GM18508 (cell line): ENCODE data around the gene EIF5B.
"Not testable (repeated sequence)": the region's sequence is repeated elsewhere in the genome, so short reads cannot be mapped to it uniquely, and the experiment has no call there.

Experiments
- ATAC-seq: cut with Tn5 transposase; IDR thresholded peaks from one replicate; pipeline ENCODE4 v1.9.1; 2021; ENCODE audit warnings: moderate number of reproducible peaks; ENCODE audit not compliant: insufficient read depth, unreplicated experiment

Gene EIF5B

DNA sequence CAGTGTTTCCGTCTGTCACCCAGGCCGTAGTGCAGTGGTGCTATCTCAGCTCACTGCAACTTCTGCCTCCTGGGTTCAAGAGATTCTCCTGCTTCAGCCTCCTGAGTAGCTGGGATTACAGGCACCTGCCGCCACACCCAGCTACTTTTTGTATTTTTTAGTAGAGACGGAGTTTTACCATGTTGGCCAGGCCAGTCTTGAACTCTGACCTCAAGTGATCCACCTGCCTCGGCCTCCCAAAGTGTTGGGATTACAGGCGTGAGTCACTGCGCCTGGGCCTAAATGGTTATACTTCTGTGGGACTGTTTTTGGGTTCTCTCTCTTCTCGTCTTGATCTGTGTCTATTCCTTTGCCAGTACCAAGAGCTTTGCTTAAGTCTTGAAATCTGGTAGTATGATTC lies 17.6 kb downstream of the EIF5B start:
- not testable (repeated sequence) for ATAC-seq

DNA sequence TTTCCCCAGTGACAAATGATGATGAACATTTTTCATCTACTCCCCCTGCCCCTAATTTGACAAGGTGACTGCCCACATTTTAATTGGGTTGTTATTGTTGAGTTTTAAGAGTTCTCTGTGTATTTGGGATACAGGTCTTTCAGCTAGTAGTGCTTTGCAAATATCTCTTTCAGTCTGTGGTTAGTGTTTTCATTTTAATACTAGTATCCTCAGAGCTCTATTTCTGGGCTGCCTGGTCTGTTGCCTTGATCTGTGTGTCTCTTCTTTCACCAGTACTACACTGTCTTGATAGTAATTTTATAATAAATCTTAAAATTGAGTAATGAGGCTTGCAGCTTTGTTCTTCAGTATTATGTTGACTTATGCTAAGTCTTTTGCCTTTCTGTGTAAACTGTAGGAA lies 19.7 kb downstream of the EIF5B start:
- no peak for ATAC-seq

DNA sequence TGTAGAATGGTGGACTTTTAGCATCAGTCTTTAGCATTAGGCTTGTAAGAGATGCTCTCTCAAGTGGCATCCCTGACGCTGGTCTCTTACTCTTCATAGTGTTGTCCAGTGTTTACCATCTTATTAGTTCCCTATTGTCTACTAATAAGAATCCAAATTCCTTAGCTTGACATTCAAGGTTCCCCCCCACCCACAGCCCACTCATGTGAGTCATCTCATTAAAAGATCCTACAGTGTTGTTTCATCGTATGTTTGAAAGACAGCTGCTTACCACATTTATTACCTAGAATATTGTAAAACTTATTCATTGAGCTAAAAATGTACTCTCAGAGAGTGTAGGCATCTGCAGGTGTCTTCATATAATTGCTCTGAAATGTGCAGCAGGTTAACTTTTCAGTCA lies 28.5 kb downstream of the EIF5B start:
- no peak for ATAC-seq

DNA sequence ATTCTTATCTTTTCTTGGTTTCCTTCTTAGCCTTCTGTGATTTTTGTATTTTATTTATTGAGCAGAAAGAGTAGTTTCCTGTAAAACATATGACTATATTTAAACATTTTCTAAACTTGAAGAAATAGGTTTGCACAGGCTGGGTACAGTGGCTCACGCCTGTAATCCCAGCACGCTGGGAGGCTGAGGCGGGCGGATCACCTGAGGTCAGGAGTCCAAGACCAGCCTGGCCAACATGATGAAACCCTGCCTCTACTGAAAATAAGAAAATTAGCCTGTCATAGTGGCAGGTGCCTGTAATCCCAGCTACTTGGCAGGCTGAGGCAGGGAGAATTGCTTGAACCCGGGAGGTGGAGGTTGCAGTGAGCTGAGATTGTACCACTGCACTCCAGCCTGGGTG lies 31.7 kb downstream of the EIF5B start:
- ATAC-seq = not testable (repeated sequence)

DNA sequence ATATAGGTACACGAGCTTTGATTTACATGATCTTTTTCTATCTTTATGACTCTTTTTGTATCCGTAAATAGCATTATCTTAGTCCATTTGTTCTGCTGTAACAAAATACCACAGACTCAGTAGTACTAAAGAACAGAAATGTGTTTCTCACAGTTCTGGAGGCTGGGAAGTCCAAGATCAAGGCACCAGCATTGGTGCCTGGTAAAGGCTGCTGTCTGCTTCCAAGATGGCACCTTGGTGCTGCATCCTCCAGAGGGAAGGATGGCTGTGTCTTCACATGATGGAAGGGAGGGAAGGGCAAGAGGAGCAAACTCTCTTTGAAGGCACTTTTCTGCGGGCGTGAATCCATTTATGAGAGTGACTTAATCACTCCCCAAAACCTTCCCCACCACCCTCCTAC lies 36.0 kb downstream of the EIF5B start:
- ATAC-seq = no peak

DNA sequence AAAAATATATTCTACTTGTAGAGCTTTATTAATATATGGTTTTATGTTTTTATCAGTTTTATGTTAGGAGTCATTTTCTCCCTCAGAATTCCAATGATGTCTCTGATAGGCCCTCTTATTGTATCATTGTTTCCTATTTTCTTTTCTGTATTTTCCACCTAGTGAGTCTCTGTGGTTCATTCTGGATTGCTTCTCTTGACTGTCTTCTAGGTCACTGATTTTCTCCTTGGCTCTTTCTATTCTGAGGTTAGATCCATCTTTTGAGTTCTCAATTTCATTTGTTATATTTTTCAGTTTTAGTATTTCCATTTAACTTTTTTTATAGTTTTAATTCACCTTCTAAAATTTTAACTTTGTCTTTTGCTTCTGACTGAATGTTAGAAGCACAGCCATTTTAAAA lies 37.6 kb downstream of the EIF5B start:
- ATAC-seq = no peak

DNA sequence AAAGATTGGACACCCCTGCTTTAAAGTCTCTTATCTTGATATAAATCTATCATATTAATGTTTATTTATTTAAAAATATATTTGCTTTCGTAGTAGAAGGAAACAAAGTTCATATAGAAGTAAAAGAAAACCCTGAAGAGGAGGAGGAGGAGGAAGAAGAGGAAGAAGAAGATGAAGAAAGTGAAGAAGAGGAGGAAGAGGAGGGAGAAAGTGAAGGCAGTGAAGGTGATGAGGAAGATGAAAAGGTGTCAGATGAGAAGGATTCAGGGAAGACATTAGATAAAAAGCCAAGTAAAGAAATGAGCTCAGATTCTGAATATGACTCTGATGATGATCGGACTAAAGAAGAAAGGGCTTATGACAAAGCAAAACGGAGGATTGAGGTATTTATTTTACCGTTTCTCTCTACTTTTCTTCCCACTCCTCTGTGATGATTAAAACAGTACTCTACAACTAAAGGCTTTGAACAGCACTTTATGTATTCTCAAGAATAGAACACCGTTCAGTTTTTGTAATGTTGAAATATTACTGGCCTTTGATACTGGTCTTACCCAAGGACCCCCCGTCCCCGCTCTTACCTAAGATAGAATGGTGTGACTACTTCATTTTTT lies 39.2 kb downstream of the EIF5B start:
- no peak for ATAC-seq

DNA sequence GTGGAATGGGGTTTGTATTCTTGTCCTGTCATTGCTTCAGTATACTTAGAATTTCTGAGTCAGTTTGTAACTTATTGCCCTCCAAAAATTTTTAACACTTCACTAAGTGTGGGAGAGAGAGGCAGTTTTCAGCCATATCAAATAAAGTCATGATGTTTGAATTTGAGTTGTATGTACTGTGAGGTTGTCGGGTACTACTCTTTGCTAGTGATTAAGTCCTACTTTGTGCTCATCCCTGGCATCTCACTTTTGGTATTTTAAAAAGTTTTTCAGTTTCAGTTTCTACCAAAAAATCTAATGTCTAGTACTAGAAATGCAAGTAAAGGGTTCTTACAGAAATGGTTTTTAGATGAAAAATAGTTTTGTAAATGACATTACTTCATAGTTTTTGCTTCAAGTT lies 40.7 kb downstream of the EIF5B start:
- ATAC-seq = no peak

DNA sequence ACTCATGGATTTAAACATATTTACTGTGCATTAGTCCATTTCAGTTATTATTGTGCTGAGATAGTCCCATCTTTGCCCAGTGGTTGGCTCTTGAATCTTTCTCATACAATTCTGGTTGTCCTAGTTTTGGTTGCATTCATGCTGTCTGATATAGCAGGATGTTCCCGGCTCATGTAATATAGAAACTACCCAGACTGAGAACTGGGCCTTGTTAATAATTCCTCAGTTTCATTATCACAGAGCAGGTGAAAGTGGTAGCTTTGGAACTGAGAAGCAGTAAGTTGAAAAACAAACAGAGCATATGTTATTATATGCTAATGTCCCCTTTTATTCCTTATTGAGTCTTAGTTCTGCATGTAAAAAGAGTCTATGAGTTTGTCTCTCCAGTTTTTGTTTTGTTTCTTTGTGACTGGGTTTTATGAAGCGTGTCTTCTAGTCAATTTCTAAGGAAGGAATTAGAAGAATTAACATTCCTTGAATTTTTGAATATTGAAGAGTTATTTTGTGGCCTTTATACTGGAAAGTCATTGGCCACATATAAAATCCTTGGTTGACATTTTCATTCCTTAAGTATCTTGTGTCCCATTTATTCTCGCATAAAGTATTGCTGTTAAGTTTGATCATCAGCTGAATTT lies 43.3 kb downstream of the EIF5B start:
- no peak for ATAC-seq

DNA sequence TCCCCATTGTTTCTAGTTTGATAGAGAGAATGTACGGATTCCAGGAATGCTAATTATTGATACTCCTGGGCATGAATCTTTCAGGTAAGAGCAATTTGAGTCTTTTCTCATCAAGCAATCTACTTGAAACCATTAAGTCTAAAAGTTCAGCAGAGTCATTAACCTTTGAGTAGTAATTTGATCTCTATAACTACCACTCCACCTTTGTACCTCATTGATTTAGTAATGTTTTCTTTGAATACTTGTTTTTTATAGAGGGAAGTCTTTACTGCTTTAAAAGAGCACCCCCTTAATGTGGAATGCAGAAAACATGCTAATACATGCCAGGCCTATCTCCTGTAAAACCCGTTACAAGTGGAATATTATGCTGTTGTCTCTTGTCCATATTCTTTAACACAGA lies 45.0 kb downstream of the EIF5B start:
- no peak for ATAC-seq

DNA sequence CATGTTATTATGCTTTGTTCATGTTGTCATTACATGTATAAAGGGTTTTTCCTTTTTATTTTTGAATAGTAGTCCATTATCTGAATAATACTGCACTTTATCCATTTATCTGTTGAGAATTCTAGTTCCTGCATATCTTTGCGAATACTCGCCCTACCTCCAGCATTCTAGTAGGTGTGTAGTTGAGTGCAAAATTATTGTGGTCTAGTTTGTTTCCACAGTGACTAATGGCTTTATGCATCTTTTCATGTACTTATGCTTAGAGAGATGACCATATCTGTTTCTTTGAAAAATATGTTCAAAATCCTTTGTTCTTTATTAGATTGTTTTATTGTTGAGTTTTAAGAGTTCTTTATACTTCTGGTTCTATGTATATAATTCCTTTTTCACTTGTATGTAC lies 48.8 kb downstream of the EIF5B start:
- no peak for ATAC-seq

DNA sequence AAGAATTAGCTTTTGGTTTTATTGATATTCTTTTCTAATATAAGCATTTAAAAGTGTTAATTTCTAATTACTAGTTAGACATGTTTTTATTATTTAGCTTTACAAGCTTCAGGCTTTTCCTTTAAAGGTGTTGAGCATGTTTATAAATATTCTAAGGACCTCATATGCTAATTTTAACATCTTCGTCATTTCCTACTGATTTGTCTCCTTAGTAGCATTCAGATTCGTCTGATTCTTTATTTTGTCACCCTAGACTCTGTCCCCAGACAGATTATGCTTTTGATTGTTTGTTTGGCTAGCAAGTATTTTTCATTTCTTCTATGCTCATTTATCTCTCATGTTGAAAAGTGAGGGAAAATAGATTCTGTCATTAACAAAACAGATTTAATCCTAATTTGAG lies 51.7 kb downstream of the EIF5B start:
- no peak for ATAC-seq

DNA sequence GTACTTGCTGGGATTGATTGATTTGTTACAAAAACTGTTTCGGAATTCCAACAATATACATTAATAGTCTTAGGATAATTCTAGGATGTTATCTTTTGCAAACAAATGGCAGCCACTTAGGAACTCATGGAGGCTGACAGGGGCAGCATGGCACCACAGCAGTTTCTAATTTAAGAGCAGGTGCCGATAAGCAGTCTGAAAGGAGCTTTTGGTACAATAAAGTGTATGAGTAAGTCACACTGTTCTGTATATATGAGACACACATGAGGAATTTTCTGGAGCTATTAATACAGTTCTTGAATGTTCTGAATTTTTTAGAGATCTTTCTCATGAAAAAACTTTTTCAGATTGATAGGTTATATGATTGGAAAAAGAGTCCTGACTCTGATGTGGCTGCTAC lies 52.2 kb downstream of the EIF5B start:
- no peak for ATAC-seq

DNA sequence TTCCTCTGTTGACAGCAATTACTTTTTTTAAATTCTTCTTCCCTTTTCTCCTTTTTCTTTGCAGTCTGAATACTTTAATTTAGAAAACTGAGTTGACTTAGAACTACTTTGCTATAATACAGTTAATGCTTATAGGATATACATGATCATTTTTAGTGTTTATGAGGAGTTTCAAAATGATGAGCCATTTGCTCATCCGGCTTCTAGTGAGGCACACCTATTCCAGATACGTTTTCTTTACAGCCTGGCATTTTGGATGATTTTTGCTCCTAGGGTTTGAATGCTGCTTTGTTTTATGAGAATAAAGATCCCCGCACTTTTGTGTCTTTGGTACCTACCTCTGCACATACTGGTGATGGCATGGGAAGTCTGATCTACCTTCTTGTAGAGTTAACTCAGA lies 52.8 kb downstream of the EIF5B start:
- no peak for ATAC-seq

DNA sequence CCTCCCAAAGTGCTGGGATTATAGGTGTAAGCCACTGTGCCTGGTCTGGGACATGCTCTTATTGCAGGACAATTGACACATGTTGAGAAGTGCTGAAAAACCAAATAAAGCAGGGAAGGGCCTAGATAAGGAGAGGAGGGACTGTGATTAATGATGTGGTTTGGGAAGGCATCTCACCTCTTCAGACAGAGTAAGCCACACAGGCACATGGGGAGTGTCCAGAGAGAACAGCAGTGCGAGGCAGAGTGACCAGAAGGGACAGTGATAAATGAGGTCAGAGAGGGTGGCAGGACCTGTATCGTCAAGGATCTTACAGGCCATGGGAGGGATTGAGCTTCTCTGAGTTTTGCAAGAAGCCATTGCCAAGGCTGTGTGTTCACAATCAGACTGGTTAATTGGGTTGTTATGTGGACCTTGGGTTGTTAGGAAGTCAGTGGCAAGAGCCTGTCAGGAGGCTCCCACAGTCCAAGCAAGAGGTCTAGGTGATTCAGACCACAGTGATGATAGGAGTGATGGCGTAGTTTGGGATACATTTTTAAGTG lies 58.5 kb downstream of the EIF5B start:
- no peak for ATAC-seq

DNA sequence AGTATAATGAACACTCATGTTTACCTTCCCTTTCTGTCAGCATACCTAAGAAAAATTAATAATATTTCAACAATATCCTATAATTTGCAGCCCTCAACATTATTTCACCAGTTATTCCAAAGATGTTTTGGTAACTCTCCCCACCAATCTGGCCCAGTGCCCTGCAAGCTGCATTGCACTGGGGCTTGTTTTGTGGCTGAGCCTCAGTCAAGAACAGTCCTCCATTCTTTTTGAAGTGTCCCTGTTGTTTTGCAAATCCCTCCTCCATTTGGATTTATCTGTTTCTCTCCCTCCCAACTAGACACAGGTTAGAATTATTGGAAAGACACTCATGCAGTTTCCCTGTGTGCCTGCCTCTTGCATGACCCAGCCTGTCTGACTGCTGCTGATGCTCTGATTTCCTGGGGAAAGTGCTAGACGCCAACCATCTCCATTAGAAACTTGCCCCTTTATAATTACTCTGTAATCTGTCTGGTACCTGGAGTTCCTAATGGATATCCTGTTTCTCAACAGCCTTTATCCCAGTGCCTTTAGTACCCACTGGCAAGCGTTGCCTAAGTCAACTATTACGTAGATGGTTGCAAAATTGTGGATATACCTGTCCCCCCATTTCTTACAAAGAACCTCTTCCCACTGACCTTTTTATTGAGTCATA lies 60.2 kb downstream of the EIF5B start:
- no peak for ATAC-seq

DNA sequence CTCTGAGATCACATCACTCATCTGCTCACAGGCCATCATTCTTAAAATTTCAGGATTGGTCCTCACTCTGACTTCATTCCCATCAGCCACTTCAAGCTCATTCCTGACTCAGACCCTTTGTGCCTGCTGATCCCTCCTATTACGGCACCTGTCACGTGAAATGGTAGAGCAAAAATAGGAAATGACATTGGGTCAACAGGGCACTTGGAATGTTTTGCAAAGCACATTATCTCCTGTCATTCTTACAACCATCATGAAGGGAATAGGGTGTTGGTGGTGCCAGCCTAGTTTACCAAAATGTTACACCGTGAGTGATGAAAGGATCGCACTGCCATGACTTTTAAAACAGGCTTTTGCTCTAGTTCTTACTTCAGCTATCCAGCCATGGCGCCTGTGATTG lies 61.1 kb downstream of the EIF5B start:
- ATAC-seq = no peak

DNA sequence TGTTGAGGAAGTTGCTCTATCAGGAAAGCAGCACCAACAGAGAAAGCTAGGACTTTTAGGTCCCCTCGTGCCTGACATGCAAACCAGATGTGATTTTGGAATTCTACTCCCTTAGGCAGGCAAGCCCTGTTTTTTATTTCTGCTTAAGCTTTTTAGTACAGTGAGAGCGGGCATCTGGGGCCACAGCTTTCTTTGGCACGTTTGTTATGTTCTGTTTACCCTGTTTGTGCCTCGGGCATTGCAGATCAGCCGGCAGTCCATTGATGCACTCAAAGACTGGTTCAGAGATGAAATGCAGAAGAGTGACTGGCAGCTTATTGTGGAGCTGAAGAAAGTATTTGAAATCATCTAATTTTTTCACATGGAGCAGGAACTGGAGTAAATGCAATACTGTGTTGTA lies 61.9 kb downstream of the EIF5B start:
- ATAC-seq = no peak

DNA sequence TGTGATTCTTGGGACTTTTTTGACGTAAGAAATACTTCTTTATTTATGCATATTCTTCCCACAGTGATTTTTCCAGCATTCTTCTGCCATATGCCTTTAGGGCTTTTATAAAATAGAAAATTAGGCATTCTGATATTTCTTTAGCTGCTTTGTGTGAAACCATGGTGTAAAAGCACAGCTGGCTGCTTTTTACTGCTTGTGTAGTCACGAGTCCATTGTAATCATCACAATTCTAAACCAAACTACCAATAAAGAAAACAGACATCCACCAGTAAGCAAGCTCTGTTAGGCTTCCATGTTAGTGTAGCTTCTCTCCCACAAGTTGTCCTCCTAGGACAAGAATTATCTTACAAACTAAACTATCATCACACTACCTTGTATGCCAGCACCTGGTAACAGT lies 62.6 kb downstream of the EIF5B start:
- no peak for ATAC-seq

DNA sequence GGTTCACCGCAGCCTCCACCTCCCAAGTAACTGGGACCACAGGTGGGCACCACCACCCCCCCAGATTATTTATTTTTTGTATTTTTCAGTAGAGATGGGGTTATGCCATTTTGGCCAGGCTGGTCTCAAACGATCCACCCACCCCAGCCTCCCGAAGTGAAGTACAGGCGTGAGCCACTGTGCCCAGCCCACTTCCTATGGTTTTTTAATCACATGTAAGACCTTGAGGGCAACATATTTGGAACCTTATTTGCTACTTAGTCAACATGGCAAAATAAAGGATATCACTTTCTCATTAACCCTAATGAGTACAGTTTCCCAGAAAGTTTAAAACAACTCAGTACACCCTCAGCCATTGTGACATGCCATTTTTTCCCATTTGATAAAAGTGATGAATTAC lies 64.7 kb downstream of the EIF5B start:
- ATAC-seq = no peak

DNA sequence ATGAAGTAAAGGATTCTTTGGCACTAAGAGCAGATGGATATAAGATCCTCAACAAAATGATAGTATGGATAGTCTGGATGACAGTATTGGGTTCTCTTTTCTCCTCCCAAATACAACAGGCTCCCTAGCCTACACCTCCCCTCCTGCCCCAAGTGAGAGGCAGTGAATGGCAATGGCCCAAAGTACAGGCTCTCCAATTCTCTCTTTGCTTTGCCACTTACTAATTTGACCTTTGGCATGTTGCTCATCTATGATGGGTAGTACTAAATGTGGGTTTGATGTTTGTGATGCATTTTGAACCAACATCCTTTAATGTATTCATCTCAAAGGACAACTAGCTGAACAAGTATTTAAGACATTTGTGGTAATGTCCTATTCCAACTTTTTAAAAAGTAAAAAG lies 65.9 kb downstream of the EIF5B start:
- ATAC-seq = no peak

DNA sequence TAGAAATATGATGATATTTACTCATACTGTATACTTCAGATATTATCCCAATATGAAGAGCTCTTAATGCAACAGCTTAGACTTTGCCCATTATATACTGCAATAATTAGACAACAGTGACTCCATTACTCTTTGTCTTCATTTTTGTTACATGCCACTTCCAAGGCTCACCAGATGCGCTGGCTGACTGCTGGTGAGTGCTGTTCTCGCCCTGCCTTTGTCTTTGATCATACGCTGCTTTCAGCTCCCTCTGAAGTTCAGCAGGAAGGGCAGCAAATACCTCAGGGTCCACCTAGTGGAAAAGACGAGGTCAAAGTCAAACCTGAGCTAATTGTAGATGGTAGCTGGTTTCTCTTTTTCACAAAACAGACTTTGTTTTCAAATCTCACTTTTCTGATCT lies 66.3 kb downstream of the EIF5B start:
- no peak for ATAC-seq
